Right ventricle myocardium superior (tissue), 1 donor: Measurements from ENCODE around the gene DECR2. TPM values are rescaled to one million over a fixed set of nuclear protein-coding genes. Genes with fewer than 3 reads are reported as not detected.
"Not testable (repeated sequence)": the region's sequence is repeated elsewhere in the genome, so short reads cannot be mapped to it uniquely, and the experiment has no call there.

Experiments
- ATAC-seq: fragments of 200-7000 bp; cut with Tn5 transposase; one replicate; pipeline ENCODE4 v1.9.1; 2020; ENCODE audit warnings: mild to moderate bottlenecking; ENCODE audit not compliant: poor library complexity
- DNase-seq: peaks from one replicate; pipeline ENCODE4 v3.0.0-alpha.2; 2020
- intact Hi-C: fragments of 100-400 bp; cut with DNase I; formaldehyde crosslinking; loops from one replicate; pipeline ENCODE4 v1.11.2; 2022
- total RNA-seq: library from RNA; stranded (reverse); fragmentation: NEBNext Ultra II Directional; extraction: Animal tissue kit (Norgen Biotek cat#: 25700); gene quantifications from one replicate; pipeline ENCODE4 v1.2.1, GENCODE V29; 2021
- donor health status: DM: no; HTN: yes; CAD: no; lungs with severe emphysema.

DECR2 gene
- total RNA-seq, 1 donor from 2014 or later = 9.1 TPM

DNA sequence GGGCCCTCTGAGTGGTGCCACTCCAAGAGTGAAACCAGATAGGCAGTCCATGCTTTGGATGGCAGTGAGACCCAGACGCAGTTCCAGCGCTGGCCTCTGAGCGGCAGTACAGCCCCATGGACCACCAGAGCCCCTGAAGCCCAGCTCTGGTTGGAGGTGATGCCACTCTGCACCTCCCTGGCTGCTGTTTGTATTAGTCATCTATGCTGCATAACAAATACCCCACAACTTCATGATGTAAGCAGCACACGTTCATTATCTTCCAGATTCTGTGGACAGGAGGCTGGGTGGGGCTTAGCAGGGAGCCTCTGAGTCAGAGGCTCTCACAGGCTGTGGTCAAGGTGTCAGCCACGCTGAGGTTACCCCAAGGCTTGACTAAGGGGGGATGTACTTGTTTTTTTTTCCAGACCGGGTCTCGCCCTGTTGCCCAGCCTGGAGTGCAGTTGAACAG is 9.8 kb upstream of the DECR2 start:
- no peak for DNase-seq
- peak; percentile 26 for ATAC-seq
- intact Hi-C loops = no loop called here

DNA sequence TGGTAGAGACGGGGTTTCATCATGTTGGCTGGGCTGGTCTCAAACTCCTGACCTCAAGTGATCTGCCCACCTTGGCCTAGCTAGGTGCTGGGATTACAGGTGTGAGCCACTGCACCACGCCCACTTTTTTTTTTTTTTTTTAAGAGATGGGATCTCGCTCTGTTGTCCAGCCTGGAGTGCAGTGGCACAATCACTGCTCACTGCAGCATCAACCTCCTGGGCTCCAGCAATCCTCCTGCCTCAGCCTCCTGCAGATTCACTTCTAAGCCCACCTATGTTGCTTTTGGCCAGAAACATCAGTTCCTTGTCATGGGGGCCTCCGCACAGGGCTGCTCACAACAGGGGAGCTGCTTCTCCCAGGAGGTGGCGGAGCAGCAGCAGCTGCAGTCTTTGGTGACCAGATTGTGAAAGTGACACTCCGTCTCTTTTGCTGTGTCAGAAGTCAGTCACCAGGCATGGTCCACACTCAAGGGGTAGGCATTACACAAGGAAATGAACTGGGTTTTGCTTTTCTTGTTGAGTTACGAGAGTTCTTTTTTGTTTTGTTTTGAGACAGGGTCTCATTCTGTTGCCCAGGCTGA is 9.1 kb upstream of the DECR2 start:
- ATAC-seq (no peak), DNase-seq (no peak)
- intact Hi-C loops = no loop called here

DNA sequence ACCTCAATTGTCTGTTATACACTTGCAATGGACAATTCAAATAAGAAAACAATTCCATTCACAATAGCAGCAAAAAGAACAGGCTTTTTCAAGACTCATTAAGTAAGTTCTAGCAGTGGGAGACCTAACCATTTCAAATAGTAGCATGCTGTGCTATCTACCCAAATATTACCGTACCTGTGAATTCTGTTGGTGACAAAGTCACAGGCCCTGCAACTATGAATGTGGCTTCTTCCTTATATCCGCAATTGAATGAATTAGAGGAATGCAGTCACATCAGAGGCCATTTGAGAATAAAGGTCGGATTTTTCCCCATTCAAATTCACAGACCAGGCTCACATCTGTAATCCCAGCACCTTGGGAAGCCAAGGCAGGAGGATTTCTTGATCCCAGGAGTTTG is 5.5 kb upstream of the DECR2 start:
- intact Hi-C loops = no loop called here
- ATAC-seq (no peak), DNase-seq (no peak)

DNA sequence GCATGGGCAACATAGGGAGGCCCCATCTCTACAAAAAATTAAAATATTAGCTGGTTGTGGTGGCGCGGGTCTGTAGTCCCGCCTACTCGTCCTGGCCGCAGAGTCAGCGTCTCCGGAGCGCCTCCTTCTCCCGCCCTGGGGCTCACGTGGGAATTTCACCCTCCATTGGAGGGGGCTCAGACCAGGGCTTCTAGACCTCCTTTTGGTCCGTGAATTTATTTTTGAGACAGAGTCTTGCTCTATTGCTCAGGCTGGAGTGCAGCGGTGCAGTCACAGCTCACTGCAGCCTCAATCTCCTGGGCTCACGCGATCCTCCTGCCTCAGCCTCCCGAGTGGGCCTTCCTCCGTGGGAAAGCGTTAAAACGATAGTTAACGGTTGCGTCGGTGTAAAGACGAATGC is 5.1 kb upstream of the DECR2 start:
- ATAC-seq (no peak), DNase-seq (peak; percentile 73)
- intact Hi-C loops = no loop called here

DNA sequence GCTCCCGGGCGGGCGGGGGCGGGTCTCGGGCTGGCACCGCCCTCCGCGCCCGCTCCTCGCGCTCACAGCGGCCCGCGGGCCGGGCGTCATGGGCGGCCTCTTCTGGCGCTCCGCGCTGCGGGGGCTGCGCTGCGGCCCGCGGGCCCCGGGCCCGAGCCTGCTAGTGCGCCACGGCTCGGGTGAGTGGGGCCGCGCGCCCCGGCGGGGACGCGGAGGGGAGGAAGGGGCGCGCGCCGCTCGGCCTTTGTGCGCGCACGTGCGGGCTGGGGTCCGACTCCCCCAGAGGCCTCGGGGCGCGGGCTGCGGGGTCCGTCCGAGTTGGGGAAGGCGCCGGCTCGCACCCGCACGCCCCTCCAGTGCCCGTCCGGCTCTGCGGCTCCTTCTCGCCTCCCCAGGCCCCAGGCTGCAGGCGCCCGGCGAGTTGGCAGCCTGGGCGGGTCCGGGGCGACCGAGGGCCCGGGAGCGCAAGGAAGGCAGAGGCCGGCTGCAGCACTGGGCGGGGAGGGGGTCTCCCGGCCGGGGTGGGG is 4.5 kb upstream of the DECR2 start, which contains the start of gene NME4:
NME4 (plus strand) TSS at position 65 of the 527 bp plus-strand sequence; CDS start at position 89, 24 bp downstream.
- intact Hi-C loops = no loop called here
- DNase-seq (peak; percentile 69), ATAC-seq (no peak)

DNA sequence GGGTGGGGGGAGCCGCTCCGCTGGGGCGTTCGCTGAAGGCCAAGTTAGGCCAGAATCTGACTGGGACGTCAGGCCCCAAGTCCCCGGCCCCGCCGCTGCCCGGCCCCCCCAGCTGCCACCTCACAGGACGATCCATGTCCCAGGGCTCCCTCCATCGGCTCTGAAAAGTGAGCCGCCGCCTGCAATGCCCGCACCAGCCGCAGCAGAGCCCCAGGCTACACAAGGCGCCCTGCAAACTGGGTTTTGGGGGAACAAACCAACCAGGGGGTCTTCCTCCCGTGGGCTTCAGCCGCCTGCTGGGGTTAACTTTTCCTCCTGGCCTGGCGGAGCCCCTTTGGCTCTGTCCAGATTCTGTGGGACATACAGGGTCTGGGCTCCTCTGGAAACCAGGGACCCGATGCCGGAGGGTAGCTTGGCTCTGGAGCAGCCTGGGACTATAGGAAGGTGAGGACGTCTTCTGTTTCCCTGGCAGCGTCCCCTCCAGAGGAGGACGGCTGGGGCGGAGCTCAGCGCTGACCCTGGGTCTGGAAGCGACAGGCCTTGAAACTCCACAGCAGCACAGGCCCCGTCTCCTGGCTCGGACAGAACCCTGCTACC is 3.9 kb upstream of the DECR2 start:
- DNase-seq (peak; percentile 83), ATAC-seq (peak; percentile 37)
- intact Hi-C loops = no loop called here

DNA sequence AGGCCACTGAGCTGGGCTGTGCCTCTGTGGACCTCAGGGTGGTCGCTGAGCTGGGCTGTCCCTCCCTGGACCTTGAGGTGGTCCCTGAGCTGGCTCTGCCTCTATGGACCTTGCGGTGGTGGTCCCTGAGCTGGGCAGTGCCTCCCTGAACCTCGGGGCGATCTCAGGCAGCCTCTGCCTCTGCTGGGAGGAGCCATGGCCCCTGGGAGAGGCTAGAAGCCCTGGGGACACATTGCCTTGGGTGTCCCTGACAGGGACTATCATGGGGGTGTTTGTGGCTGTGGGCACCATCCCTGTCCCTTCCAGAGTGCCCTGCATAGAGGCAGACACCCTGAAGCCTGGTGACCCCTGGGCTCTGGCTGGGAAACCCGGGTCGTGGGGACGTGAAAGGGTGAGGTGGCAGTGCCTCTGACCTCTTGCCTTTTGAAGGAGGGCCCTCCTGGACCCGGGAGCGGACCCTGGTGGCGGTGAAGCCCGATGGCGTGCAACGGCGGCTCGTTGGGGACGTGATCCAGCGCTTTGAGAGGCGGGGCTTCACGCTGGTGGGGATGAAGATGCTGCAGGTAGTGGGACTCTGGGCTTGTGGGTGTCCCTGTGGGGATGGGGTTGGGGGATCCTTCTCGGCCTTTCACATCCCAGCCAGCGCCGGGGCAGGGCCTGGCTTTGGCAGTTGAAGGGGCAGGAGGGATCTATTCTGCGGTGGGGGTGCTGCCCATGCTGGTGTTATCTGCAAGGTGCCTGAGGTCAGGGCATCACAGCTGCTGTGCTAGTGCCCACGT is 2.9 kb upstream of the DECR2 start:
- intact Hi-C loops = no loop called here
- DNase-seq (no peak), ATAC-seq (no peak)

DNA sequence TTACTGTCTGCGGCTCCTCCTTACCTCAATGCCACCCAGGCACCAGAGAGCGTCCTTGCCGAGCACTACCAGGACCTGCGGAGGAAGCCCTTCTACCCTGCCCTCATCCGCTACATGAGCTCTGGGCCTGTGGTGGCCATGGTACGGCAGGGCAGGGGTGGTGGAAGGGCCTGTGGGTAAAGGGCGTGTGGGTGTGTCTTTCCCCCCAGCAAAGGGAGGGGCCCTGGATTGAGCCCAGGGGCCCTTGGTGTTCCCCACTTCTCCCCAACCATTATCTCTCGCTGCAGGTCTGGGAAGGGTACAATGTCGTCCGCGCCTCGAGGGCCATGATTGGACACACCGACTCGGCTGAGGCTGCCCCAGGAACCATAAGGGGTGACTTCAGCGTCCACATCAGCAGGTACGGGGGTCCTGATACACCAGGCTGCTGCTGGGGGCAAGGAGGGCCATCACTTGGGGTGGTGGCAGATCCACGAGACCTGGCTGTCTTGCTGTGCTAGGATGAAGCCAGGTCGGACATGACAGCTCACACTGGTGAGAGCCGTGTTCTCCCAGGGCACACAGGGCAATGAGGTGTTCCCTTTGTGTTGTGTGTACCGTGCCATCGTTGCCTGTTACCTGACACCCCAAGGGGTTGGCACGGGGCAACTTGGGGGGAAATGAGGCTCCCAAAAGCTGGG is 2.2 kb upstream of the DECR2 start:
- intact Hi-C loops = no loop called here
- DNase-seq (no peak), ATAC-seq (no peak)

DNA sequence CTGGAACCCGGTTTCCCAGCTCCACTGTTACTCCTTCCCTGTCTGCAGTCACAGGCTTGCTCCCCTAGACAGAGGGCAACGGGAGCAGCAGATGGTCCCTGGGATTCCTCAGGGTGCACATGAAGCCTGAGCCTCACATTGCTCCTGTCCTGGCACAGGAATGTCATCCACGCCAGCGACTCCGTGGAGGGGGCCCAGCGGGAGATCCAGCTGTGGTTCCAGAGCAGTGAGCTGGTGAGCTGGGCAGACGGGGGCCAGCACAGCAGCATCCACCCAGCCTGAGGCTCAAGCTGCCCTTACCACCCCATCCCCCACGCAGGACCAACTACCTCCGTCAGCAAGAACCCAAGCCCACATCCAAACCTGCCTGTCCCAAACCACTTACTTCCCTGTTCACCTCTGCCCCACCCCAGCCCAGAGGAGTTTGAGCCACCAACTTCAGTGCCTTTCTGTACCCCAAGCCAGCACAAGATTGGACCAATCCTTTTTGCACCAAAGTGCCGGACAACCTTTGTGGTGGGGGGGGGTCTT is 1.6 kb upstream of the DECR2 start:
- ATAC-seq = no peak
- intact Hi-C loops = no loop called here
- no peak for DNase-seq

DNA sequence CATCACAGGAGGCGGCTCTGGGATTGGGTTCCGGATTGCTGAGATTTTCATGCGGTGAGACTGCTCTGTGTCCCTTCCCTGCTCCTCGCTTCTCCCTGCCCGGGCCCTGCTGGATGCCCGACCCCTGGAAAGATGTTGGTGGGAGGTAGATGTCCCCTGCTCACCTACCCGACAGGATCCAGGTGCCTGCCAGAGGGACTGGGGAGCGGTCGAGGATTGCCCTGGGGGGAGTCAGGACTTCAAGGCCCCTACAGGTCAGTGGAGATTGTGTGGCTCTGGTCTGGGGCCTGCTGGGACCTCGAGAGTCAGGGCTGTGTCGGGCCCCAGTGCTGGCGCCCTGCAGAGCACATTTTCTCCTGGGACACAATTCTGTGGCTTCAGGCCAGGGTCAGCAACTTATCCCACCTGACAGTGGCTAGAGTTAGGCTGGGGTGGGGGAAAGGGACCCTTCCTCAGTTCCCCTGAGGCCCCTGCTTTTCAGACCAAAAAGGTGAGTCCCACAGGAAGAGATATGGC is 3.3 kb downstream of the DECR2 start:
- DNase-seq (no peak), ATAC-seq (no peak)
- intact Hi-C loops = no loop called here

DNA sequence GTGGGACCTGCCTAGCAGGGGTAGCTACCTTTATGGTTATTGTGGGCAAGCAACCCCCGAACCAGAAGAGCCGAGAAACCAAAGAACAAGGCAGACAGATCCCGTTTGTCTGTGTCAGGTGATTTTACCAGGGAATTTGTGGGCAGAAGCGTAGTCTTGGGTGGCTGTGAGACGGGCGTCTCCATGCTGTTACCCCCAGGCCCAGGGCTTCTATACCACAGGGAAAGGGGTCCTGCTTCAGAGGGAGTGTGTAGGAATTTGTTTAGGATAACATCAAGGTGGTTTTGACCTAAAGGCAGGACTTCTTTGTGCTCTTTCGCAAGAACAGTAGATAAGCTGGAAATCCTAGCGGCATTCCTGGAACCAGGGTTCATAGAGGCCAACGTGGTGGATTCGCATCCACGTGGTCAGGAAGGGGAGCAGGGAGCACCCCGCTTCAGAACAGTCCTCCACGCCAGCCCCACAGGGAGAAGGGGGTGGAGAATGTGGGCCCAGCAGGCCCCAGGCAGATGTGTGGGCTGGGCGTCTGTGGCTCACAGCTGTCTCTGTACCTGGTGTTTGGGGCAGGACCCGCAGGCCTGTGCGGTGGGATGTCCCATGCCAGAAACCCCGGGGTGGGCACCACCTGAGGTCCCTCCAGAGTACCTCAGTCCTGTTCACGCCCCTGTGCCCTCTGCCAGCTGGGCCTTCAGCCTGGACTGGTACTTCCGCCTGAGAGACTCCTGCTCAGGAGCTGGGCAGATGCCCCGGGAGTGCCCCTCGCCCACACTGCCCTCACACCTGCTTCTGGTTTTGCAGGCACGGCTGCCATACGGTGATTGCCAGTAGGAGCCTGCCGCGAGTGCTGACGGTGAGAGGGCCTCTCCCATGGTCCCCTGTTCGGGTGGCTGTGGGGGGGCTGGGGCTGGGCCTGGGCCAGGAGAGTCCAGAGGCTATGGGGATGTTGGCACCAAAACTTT is 4.1 kb downstream of the DECR2 start:
- intact Hi-C loops = no loop called here
- DNase-seq (no peak), ATAC-seq (no peak)

DNA sequence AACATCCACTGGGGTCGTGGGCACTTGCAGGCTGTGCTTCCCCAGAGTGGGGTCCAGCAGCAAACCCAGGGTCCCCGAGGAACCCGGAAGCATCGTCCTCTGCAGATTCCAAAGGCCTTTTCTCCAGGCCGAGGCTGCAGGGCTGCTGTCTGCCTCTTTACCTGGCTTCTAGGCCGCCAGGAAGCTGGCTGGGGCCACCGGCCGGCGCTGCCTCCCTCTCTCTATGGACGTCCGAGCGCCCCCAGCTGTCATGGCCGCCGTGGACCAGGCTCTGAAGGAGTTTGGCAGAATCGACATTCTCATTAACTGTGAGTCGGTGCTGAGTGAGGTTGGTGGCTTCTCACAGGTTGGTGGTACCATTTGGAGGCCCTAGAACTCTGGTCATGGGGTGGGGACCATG is 5.6 kb downstream of the DECR2 start:
- no peak for ATAC-seq
- no peak for DNase-seq
- intact Hi-C loops = no loop called here

DNA sequence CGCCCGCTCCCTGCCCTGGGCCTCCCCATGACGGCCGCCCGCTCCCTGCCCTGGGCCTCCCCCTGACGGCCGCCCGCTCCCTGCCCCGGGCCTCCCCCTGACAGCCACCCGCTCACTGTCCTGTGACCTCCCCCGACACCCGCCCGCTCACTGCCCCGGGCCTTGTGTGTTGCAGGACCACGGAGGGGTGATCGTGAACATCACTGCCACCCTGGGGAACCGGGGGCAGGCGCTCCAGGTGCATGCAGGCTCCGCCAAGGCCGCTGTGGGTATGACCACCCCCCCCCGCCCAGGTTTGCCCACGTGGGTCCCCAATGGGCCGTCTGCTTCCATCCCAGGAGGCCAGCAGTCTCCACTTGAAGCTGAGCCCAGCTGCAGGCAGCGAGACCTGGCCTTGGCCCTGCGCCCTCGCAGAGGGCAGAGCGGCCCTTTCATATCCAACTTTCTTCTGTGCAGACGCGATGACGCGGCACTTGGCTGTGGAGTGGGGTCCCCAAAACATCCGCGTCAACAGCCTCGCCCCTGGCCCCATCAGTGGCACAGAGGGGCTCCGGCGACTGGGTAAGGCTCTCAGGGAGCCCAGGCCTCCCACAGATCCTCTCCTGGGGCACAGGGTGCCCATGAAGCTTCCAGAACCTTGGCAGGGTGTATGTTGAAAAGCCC is 9.0 kb downstream of the DECR2 start:
- no peak for DNase-seq
- intact Hi-C loops = no loop called here
- peak; percentile 24 for ATAC-seq

DNA sequence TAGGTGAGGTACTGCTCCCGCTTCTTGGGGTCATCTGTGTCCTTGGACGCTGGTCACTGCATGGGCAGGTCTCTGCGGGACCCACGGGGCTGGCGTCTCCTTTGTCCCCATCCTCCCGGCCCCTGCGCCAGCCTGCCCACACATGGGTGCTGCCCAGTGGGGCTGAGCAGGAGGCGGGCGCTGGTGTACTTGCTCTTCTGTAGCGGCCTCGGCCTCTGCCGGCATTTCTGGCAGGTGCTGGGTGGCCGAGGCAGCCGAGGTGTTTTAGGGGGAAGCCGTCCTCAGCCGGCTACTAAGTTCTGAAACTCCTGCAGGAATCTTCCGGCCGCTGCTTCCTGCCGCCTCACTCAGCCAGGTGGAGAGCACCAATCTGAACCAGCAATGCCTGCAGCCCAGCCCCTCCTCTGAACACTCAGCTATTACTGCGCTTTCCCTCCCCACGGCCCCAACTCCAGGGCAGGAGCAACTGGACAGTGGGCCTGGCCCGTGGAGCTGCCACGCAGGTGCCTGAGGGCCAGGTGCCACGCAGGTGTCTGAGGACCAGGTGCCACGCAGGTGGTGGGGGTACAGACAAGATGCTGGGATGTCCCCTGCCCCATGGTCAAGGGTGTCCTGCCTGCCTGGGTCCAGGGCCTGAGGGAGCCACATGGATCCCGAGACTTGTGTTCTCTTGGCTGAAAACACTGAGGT is 10.0 kb downstream of the DECR2 start:
- DNase-seq (no peak), ATAC-seq (no peak)
- intact Hi-C loops = no loop called here

DNA sequence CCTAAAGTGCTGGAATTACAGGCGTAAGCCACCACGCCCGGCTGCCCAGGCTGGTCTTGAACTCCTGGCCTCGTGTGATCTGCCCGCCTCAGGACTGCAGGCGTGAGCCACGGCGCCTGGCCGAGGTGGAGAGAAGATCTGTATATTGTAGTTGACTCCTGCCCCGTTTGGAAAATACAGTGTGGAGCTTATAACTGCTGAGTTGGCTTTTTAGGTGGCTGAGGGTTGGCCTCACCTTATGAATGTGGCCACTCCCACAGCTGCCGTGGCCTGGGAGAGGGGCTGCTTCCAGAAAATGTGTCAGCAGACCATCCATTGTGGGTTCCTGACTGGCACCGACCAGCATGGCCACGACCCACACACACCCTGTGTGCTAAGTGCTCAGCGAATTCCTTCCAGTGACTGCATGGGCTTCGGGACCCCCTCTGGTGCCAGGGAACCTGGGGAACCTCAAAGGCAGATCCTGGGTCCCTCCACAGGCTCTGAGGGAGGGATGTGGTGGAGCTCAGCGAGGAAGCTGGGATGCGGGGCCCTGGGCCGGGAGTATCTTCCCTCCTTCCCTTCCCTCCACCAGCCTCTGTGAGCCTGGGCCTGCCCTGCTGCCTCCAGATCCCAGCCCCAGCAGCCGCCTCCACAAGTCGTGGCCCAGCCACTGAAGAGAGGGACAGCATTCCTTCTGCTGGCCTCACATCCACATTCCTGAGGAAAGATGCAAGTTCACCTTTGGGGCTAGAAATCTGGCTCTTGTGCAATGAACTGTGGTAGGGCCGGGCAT is 12.9 kb downstream of the DECR2 start:
- ATAC-seq (no peak), DNase-seq (peak; percentile 34)
- intact Hi-C loops = no loop called here

DNA sequence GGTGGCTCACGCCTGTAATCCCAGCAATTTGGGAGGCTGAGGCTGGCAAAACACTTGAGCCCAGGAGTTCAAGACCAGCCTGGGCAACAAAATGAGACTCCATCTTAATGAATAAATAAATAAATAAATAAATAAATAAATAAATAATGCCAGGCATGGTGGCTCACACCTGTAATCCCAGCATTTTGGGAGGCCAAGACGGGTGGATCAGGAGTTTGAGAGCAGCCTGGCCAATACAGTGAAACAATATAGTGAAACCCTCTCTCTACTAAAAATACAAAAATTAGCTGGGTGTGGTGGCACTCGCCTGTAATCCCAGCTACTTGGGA is 13.4 kb downstream of the DECR2 start:
- ATAC-seq, intact Hi-C loops, DNase-seq: not testable (repeated sequence)
